GM23338 (cell line): ENCODE results near the gene CACNA2D1. TPM values are rescaled to one million over a fixed set of nuclear protein-coding genes. Genes with fewer than 3 reads are reported as not detected.

ENCODE experiments used
- ATAC-seq: fragments of 200-7000 bp; cut with Tn5 transposase; 3 replicates; pipeline ENCODE4 v1.9.1; 2020
- DNase-seq: peaks from one replicate; pipeline ENCODE4 v3.0.0-alpha.2; 2015; ENCODE audit warnings: low spot score
- H2AFZ ChIP-seq: fragments of 200-600 bp; sonication (generic); 2 replicates; pipeline ENCODE4 v1.8.0; 2016; ENCODE audit warnings: antibody characterized with exemption, mild to moderate bottlenecking, moderate library complexity
- H3F3A ChIP-seq: fragments of 200-600 bp; sonication (generic); replicated peaks from 2 replicates; pipeline ENCODE4 v1.8.0; 2017; ENCODE audit warnings: antibody characterized with exemption, mixed run types, low read depth
- H3K27ac ChIP-seq: fragments of 200-600 bp; sonication (generic); 2 replicates; pipeline ENCODE4 v1.6.1; 2016; ENCODE audit warnings: low read depth
- H3K27me3 ChIP-seq: fragments of 200-600 bp; sonication (generic); 2 replicates; pipeline ENCODE4 v1.8.0; 2016; ENCODE audit warnings: mild to moderate bottlenecking, mixed run types, moderate library complexity; ENCODE audit not compliant: insufficient read depth
- H3K36me3 ChIP-seq: fragments of 200-600 bp; sonication (generic); 2 replicates; pipeline ENCODE4 v1.8.0; 2016; ENCODE audit warnings: mild to moderate bottlenecking; ENCODE audit not compliant: insufficient read depth
- H3K4me1 ChIP-seq: fragments of 200-600 bp; sonication (generic); 2 replicates; pipeline ENCODE4 v1.8.0; 2016; ENCODE audit warnings: mild to moderate bottlenecking, moderate library complexity; ENCODE audit not compliant: insufficient read depth
- H3K4me2 ChIP-seq: fragments of 200-600 bp; sonication (generic); 2 replicates; pipeline ENCODE4 v1.7.1; 2017; ENCODE audit warnings: mixed run types
- H3K4me3 ChIP-seq: fragments of 200-600 bp; sonication (generic); 2 replicates; pipeline ENCODE4 v1.6.1; 2016; ENCODE audit warnings: mixed run types
- H3K79me2 ChIP-seq: fragments of 200-600 bp; sonication (generic); replicated peaks from 2 replicates; pipeline ENCODE4 v1.8.0; 2017; ENCODE audit warnings: mild to moderate bottlenecking; ENCODE audit not compliant: insufficient read depth
- H3K9me2 ChIP-seq: fragments of 200-600 bp; sonication (generic); 2 replicates; pipeline ENCODE4 v1.8.0; 2017; ENCODE audit not compliant: insufficient read depth
- H4K20me1 ChIP-seq: fragments of 200-600 bp; sonication (generic); replicated peaks from 2 replicates; pipeline ENCODE4 v1.8.0; 2017; ENCODE audit warnings: mild to moderate bottlenecking; ENCODE audit not compliant: insufficient read depth
- H3K27ac Mint-ChIP-seq: 2 replicates; pipeline ENCODE4 v1.8.0; 2020; ENCODE audit warnings: inconsistent platforms, mild to moderate bottlenecking, moderate library complexity, mixed read lengths
- H3K27me3 Mint-ChIP-seq: 3 replicates; pipeline ENCODE4 v1.8.0; 2022; ENCODE audit warnings: low read depth, mild to moderate bottlenecking, moderate library complexity, mixed read lengths, inconsistent platforms; ENCODE audit not compliant: insufficient read depth, poor library complexity
- H3K36me3 Mint-ChIP-seq: 3 replicates; pipeline ENCODE4 v1.8.0; 2021; ENCODE audit warnings: low read depth, mild to moderate bottlenecking, inconsistent platforms, moderate library complexity, mixed read lengths
- H3K4me1 Mint-ChIP-seq: 3 replicates; pipeline ENCODE4 v1.8.0; 2020; ENCODE audit warnings: mild to moderate bottlenecking, inconsistent platforms, mixed read lengths
- H3K4me3 Mint-ChIP-seq: 3 replicates; pipeline ENCODE4 v1.8.0; 2021; ENCODE audit warnings: moderate library complexity, mild to moderate bottlenecking, inconsistent platforms, mixed read lengths
- H3K9me3 Mint-ChIP-seq: 3 replicates; pipeline ENCODE4 v1.8.0; 2020; ENCODE audit warnings: moderate library complexity, mild to moderate bottlenecking, inconsistent platforms, mixed read lengths
- CREB1 ChIP-seq: fragments of 250-450 bp; sonication (Bioruptor Pico); IDR thresholded peaks from 2 replicates; pipeline ENCODE4 v1.5.0; 2020; ENCODE audit warnings: low read depth, mild to moderate bottlenecking, moderate library complexity
- CTCF ChIP-seq, 2 experiments: fragments of 200-600 bp in 1 of 2; sonication (generic) in 1 of 2; conservative IDR thresholded peaks; 2 replicates each; pipeline versions ENCODE4 v1.5.1 to v1.6.1; 2016 to 2017; ENCODE audit warnings: antibody characterized with exemption in 2 of 2, low read depth in 2 of 2, mild to moderate bottlenecking in 2 of 2, moderate library complexity in 1 of 2
- ETS1 ChIP-seq: IDR thresholded peaks from 2 replicates; pipeline ENCODE4 v1.6.1; 2016; ENCODE audit warnings: antibody characterized with exemption
- EZH2 ChIP-seq: fragments of 200-600 bp; sonication (generic); IDR thresholded peaks from one replicate; pipeline ENCODE4 v1.8.0; 2017; ENCODE audit warnings: antibody characterized with exemption, mild to moderate bottlenecking, low read depth; ENCODE audit not compliant: unreplicated experiment
- EZH2phosphoT487 ChIP-seq: fragments of 200-600 bp; sonication (generic); IDR thresholded peaks from one replicate; pipeline ENCODE4 v1.8.1; 2018; ENCODE audit warnings: antibody characterized with exemption; ENCODE audit not compliant: unreplicated experiment
- JUNB ChIP-seq: IDR thresholded peaks from one replicate; pipeline ENCODE4 v1.6.1; 2016; ENCODE audit warnings: antibody characterized with exemption; ENCODE audit not compliant: unreplicated experiment
- NANOG ChIP-seq: IDR thresholded peaks from 2 replicates; pipeline ENCODE4 v1.6.1; 2016; ENCODE audit warnings: antibody characterized with exemption, borderline replicate concordance
- POLR2AphosphoS5 ChIP-seq: IDR thresholded peaks from 2 replicates; pipeline ENCODE4 v1.6.1; 2016; ENCODE audit warnings: antibody characterized with exemption, low read depth
- STAT1 ChIP-seq: IDR thresholded peaks from one replicate; pipeline ENCODE4 v1.6.1; 2016; ENCODE audit warnings: antibody characterized with exemption; ENCODE audit not compliant: unreplicated experiment
- ZNF114 ChIP-seq: fragments of 250-450 bp; sonication (Bioruptor Pico); IDR thresholded peaks from 2 replicates; pipeline ENCODE4 v1.5.0; 2020; ENCODE audit warnings: mild to moderate bottlenecking, moderate library complexity
- ZNF331 ChIP-seq: fragments of 250-450 bp; sonication (Bioruptor Pico); IDR thresholded peaks from 2 replicates; pipeline ENCODE4 v1.5.0; 2020; ENCODE audit warnings: low read depth, mild to moderate bottlenecking, moderate library complexity
- polyA plus RNA-seq: library from polyadenylated mRNA; unstranded; fragments of >200 nt; fragmentation: Nextera tagmentation; extraction: Ambion mirVana; gene quantifications from 2 replicates; pipeline ENCODE4 v1.2.1, GENCODE V29; 2016
- total RNA-seq: library from RNA; depleted of rRNA; stranded (reverse); fragments of >200 nt; shearing (Covaris generic); gene quantifications from 2 replicates; pipeline ENCODE4 v1.2.3, GENCODE V29; 2014
- TF ChIP-seq, protein P1 (sequence below): IDR thresholded peaks from one replicate; pipeline ENCODE4 v1.6.1; 2018; ENCODE audit warnings: antibody characterized with exemption; ENCODE audit not compliant: unreplicated experiment
- TF ChIP-seq, protein P2 (sequence below): fragments of 250-450 bp; sonication (Bioruptor Pico); IDR thresholded peaks from 2 replicates; pipeline ENCODE4 v1.5.0; 2020; ENCODE audit warnings: mild to moderate bottlenecking, moderate library complexity

CACNA2D1 gene
- total and polyA plus RNA-seq, 2 experiments from 2014 or later: 7.0 to 20.4 TPM

DNA sequence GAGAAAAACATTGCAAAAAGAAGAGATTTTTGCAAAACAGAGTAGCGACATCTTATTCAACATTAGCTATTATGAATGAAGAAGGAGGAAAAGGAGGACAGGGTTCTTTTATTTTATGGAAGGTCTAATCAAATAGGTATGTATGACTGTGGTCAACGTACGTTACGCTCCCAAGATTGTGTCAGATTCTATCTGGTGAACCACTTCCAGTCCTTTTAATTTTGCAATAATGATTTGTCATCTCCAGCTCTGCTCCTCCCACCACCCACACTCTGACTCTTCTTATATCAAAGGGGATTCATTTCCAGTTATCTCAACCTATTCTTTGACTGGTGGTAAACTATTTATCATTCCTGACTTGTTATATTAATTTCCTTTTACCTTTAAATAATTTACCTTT, 259.9 kb downstream of the CACNA2D1 start:
- Histone ChIP-seq H2AFZ (no peak overlapping the region), H3K27ac (no peak overlapping the region), H3K4me3 (no peak overlapping the region), H3K79me2 (no peaks in the 10 kb centered on the region), H3K4me2 (no peak overlapping the region), H4K20me1 (no peaks in the 10 kb centered on the region), H3K4me1 (peaks cover 17% of the 10 kb centered on the region), H3F3A (no peaks in the 10 kb centered on the region), H3K9me2 (no peaks in the 10 kb centered on the region), H3K36me3 (no peaks in the 10 kb centered on the region), H3K27me3 (no peaks in the 10 kb centered on the region)
- ATAC-seq (no peak), DNase-seq (no peak)
- peaks cover 6% of the 10 kb centered on the region; the same call in 2 of the 3 replicates for H3K36me3 Mint-ChIP-seq
- peaks cover 35% of the 10 kb centered on the region for H3K4me1 Mint-ChIP-seq
- H3K27ac Mint-ChIP-seq: no peak overlapping the region
- no peak overlapping the region for H3K4me3 Mint-ChIP-seq
- H3K9me3 Mint-ChIP-seq: peaks cover 2% of the 10 kb centered on the region; the same call in 2 of the 3 replicates
- TF ChIP-seq POLR2AphosphoS5 (no peak), EZH2 (no peak), STAT1 (no peak), ZNF114 (CRISPR knock-in tag) (no peak), CREB1 (CRISPR knock-in tag) (no peak), NANOG (no peak), CTCF (conservative IDR thresholded peaks at IDR 0.05; ENCODE audit: low read depth in 2 of 2) (no peak), ZNF331 (no peak), EZH2phosphoT487 (no peak), ETS1 (no peak), JUNB (no peak)
- TF ChIP-seq, protein P1, sequence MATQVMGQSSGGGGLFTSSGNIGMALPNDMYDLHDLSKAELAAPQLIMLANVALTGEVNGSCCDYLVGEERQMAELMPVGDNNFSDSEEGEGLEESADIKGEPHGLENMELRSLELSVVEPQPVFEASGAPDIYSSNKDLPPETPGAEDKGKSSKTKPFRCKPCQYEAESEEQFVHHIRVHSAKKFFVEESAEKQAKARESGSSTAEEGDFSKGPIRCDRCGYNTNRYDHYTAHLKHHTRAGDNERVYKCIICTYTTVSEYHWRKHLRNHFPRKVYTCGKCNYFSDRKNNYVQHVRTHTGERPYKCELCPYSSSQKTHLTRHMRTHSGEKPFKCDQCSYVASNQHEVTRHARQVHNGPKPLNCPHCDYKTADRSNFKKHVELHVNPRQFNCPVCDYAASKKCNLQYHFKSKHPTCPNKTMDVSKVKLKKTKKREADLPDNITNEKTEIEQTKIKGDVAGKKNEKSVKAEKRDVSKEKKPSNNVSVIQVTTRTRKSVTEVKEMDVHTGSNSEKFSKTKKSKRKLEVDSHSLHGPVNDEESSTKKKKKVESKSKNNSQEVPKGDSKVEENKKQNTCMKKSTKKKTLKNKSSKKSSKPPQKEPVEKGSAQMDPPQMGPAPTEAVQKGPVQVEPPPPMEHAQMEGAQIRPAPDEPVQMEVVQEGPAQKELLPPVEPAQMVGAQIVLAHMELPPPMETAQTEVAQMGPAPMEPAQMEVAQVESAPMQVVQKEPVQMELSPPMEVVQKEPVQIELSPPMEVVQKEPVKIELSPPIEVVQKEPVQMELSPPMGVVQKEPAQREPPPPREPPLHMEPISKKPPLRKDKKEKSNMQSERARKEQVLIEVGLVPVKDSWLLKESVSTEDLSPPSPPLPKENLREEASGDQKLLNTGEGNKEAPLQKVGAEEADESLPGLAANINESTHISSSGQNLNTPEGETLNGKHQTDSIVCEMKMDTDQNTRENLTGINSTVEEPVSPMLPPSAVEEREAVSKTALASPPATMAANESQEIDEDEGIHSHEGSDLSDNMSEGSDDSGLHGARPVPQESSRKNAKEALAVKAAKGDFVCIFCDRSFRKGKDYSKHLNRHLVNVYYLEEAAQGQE: no peak
- TF ChIP-seq, protein P2, sequence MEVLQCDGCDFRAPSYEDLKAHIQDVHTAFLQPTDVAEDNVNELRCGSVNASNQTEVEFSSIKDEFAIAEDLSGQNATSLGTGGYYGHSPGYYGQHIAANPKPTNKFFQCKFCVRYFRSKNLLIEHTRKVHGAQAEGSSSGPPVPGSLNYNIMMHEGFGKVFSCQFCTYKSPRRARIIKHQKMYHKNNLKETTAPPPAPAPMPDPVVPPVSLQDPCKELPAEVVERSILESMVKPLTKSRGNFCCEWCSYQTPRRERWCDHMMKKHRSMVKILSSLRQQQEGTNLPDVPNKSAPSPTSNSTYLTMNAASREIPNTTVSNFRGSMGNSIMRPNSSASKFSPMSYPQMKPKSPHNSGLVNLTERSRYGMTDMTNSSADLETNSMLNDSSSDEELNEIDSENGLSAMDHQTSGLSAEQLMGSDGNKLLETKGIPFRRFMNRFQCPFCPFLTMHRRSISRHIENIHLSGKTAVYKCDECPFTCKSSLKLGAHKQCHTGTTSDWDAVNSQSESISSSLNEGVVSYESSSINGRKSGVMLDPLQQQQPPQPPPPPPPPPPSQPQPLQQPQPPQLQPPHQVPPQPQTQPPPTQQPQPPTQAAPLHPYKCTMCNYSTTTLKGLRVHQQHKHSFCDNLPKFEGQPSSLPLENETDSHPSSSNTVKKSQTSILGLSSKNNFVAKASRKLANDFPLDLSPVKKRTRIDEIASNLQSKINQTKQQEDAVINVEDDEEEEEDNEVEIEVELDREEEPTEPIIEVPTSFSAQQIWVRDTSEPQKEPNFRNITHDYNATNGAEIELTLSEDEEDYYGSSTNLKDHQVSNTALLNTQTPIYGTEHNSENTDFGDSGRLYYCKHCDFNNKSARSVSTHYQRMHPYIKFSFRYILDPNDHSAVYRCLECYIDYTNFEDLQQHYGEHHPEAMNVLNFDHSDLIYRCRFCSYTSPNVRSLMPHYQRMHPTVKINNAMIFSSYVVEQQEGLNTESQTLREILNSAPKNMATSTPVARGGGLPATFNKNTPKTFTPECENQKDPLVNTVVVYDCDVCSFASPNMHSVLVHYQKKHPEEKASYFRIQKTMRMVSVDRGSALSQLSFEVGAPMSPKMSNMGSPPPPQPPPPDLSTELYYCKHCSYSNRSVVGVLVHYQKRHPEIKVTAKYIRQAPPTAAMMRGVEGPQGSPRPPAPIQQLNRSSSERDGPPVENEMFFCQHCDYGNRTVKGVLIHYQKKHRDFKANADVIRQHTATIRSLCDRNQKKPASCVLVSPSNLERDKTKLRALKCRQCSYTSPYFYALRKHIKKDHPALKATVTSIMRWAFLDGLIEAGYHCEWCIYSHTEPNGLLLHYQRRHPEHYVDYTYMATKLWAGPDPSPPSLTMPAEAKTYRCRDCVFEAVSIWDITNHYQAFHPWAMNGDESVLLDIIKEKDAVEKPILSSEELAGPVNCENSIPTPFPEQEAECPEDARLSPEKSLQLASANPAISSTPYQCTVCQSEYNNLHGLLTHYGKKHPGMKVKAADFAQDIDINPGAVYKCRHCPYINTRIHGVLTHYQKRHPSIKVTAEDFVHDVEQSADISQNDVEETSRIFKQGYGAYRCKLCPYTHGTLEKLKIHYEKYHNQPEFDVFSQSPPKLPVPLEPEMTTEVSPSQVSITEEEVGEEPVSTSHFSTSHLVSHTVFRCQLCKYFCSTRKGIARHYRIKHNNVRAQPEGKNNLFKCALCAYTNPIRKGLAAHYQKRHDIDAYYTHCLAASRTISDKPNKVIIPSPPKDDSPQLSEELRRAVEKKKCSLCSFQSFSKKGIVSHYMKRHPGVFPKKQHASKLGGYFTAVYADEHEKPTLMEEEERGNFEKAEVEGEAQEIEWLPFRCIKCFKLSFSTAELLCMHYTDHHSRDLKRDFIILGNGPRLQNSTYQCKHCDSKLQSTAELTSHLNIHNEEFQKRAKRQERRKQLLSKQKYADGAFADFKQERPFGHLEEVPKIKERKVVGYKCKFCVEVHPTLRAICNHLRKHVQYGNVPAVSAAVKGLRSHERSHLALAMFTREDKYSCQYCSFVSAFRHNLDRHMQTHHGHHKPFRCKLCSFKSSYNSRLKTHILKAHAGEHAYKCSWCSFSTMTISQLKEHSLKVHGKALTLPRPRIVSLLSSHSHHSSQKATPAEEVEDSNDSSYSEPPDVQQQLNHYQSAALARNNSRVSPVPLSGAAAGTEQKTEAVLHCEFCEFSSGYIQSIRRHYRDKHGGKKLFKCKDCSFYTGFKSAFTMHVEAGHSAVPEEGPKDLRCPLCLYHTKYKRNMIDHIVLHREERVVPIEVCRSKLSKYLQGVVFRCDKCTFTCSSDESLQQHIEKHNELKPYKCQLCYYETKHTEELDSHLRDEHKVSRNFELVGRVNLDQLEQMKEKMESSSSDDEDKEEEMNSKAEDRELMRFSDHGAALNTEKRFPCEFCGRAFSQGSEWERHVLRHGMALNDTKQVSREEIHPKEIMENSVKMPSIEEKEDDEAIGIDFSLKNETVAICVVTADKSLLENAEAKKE (CRISPR knock-in tag): no peak
- H3K27me3 Mint-ChIP-seq: peaks cover 6% of the 10 kb centered on the region
